Hepatocyte (in vitro differentiated cells): ENCODE data around the gene FCRL6. TPM values are rescaled to one million over a fixed set of nuclear protein-coding genes. Genes with fewer than 3 reads are reported as not detected.

Experiments used
- DNase-seq: peaks from one replicate; pipeline ENCODE4 v3.0.0-alpha.2; 2016; ENCODE audit warnings: low spot score
- H2AFZ ChIP-seq: fragments of 200-600 bp; sonication (generic); 2 replicates; pipeline ENCODE4 v1.6.0; 2016; ENCODE audit warnings: antibody characterized with exemption, mild to moderate bottlenecking
- H3K27ac ChIP-seq: fragments of 200-600 bp; sonication (generic); 2 replicates; pipeline ENCODE4 v1.5.1; 2016; ENCODE audit warnings: mild to moderate bottlenecking
- H3K27me3 ChIP-seq: fragments of 200-600 bp; sonication (generic); 2 replicates; pipeline ENCODE4 v1.6.1; 2016
- H3K36me3 ChIP-seq: fragments of 200-600 bp; sonication (generic); replicated peaks from 2 replicates; pipeline ENCODE4 v1.5.1; 2016; ENCODE audit warnings: low read depth; ENCODE audit not compliant: insufficient read depth
- H3K4me1 ChIP-seq: fragments of 200-600 bp; sonication (generic); 2 replicates; pipeline ENCODE4 v1.5.1; 2016; ENCODE audit warnings: mild to moderate bottlenecking, moderate library complexity; ENCODE audit not compliant: insufficient read depth
- H3K4me2 ChIP-seq: fragments of 200-600 bp; sonication (generic); 2 replicates; pipeline ENCODE4 v1.6.0; 2016
- H3K4me3 ChIP-seq: fragments of 200-600 bp; sonication (generic); 2 replicates; pipeline ENCODE4 v1.5.1; 2016; ENCODE audit warnings: mild to moderate bottlenecking
- H3K79me2 ChIP-seq: fragments of 200-600 bp; sonication (generic); 2 replicates; pipeline ENCODE4 v1.6.0; 2017; ENCODE audit warnings: mild to moderate bottlenecking
- H3K9me2 ChIP-seq: fragments of 200-600 bp; sonication (generic); replicated peaks from 2 replicates; pipeline ENCODE4 v1.6.0; 2017; ENCODE audit warnings: mild to moderate bottlenecking; ENCODE audit not compliant: insufficient read depth
- H3K9me3 ChIP-seq: fragments of 200-600 bp; sonication (generic); 2 replicates; pipeline ENCODE4 v1.5.1; 2016; ENCODE audit warnings: low read depth, mild to moderate bottlenecking
- H4K20me1 ChIP-seq: fragments of 200-600 bp; sonication (generic); 2 replicates; pipeline ENCODE4 v1.6.0; 2016; ENCODE audit warnings: mild to moderate bottlenecking; ENCODE audit not compliant: insufficient read depth, poor library complexity, severe bottlenecking
- CTCF ChIP-seq: fragments of 200-600 bp; sonication (generic); IDR thresholded peaks from 2 replicates; pipeline ENCODE4 v1.5.1; 2016; ENCODE audit warnings: antibody characterized with exemption, mild to moderate bottlenecking; ENCODE audit not compliant: poor library complexity
- EZH2 ChIP-seq: fragments of 200-600 bp; sonication (generic); IDR thresholded peaks from 2 replicates; pipeline ENCODE4 v1.6.1; 2016; ENCODE audit warnings: antibody characterized with exemption, mild to moderate bottlenecking, borderline replicate concordance
- EZH2phosphoT487 ChIP-seq: fragments of 200-600 bp; sonication (generic); IDR thresholded peaks from one replicate; pipeline ENCODE4 v1.6.1; 2018; ENCODE audit warnings: antibody characterized with exemption, mild to moderate bottlenecking, low read depth, moderate library complexity; ENCODE audit not compliant: unreplicated experiment, severe bottlenecking
- WGBS: methylation state at CpG from one replicate; pipeline ENCODE4 v1.1.6; 2016; ENCODE audit warnings: low lambda C conversion rate; ENCODE audit errors: missing lambda C conversion rate; 5-methylcytosine and 5-hydroxymethylcytosine counted together
- polyA plus RNA-seq: library from polyadenylated mRNA; unstranded; fragments of >200 nt; fragmentation: Nextera tagmentation; extraction: Ambion mirVana; gene quantifications from 2 replicates; pipeline ENCODE4 v1.2.1, GENCODE V29; 2016
- total RNA-seq: library from RNA; depleted of rRNA; stranded (reverse); fragments of >200 nt; gene quantifications from 2 replicates; pipeline ENCODE4 v1.2.3, GENCODE V29; 2014

FCRL6 gene
- total and polyA plus RNA-seq, 2 experiments from 2014 or later: not detected

- H3K4me2 ChIP-seq: no peak within 1 kb of the TSS
- H4K20me1 ChIP-seq: no peaks in the 10 kb centered on the region
- no peaks in the 10 kb centered on the region for H3K36me3 ChIP-seq
- WGBS: 78% methylated on average over 11 of the region's 11 CpGs
- no peak within 1 kb of the TSS for H2AFZ ChIP-seq
- TF ChIP-seq EZH2phosphoT487 (no peak), CTCF (no peak), EZH2 (no peak)
- H3K79me2 ChIP-seq: no peaks in the 10 kb centered on the region
- DNase-seq: no peak
- H3K9me3 ChIP-seq: no peaks in the 10 kb centered on the region
- no peak within 1 kb of the TSS for H3K27ac ChIP-seq
- H3K9me2 ChIP-seq: no peaks in the 10 kb centered on the region
- H3K4me1 ChIP-seq: no peaks in the 10 kb centered on the region
- H3K4me3 ChIP-seq: no peak within 1 kb of the TSS
- peaks cover 14% of the 10 kb centered on the region for H3K27me3 ChIP-seq
These were observed 24.4 kb downstream of the FCRL6 start, which contains the start of gene SLAMF8 for GRCh38 chr1:159826441-159827101. SLAMF8 (plus strand) TSS chr1:159826873; CDS start chr1:159826899, 26 bp downstream.

- DNase-seq: no peak
- H3K9me2 ChIP-seq: no peaks in the 10 kb centered on the region
- no peak overlapping the region for H3K4me3 ChIP-seq
- H3K4me1 ChIP-seq: no peaks in the 10 kb centered on the region
- no peaks in the 10 kb centered on the region for H3K9me3 ChIP-seq
- WGBS: 80% methylated on average over 6 of the region's 6 CpGs
- no peaks in the 10 kb centered on the region for H3K36me3 ChIP-seq
- H2AFZ ChIP-seq: no peak overlapping the region
- no peaks in the 10 kb centered on the region for H4K20me1 ChIP-seq
- H3K4me2 ChIP-seq: no peak overlapping the region
- no peaks in the 10 kb centered on the region for H3K79me2 ChIP-seq
- no peak for TF ChIP-seq EZH2phosphoT487
- TF ChIP-seq CTCF: no peak
- TF ChIP-seq EZH2: no peak
- H3K27ac ChIP-seq: no peak overlapping the region
- H3K27me3 ChIP-seq: peaks cover 10% of the 10 kb centered on the region
These were observed 24.9 kb downstream of the FCRL6 start for GRCh38 chr1:159827102-159827490.

- no peaks in the 10 kb centered on the region for H3K4me1 ChIP-seq
- H3K9me2 ChIP-seq: no peaks in the 10 kb centered on the region
- no peak for DNase-seq
- H3K27me3 ChIP-seq: peaks cover 7% of the 10 kb centered on the region
- H4K20me1 ChIP-seq: no peaks in the 10 kb centered on the region
- no peak for TF ChIP-seq EZH2phosphoT487
- H3K9me3 ChIP-seq: no peaks in the 10 kb centered on the region
- no peak overlapping the region for H3K27ac ChIP-seq
- H3K4me2 ChIP-seq: no peak overlapping the region
- no peaks in the 10 kb centered on the region for H3K79me2 ChIP-seq
- H2AFZ ChIP-seq: no peak overlapping the region
- H3K4me3 ChIP-seq: no peak overlapping the region
- 83% methylated on average over 3 of the region's 3 CpGs for WGBS
- no peaks in the 10 kb centered on the region for H3K36me3 ChIP-seq
These were observed 25.4 kb downstream of the FCRL6 start for GRCh38 chr1:159827549-159827948.

- Histone ChIP-seq H3K9me2 (no peaks in the 10 kb centered on the region), H3K27ac (no peak overlapping the region), H4K20me1 (no peaks in the 10 kb centered on the region), H3K36me3 (no peaks in the 10 kb centered on the region), H3K4me3 (no peak overlapping the region), H3K79me2 (no peaks in the 10 kb centered on the region), H3K4me2 (no peak overlapping the region), H2AFZ (no peak overlapping the region), H3K27me3 (peaks cover 6% of the 10 kb centered on the region), H3K4me1 (no peaks in the 10 kb centered on the region), H3K9me3 (no peaks in the 10 kb centered on the region)
- DNase-seq: no peak
- WGBS: 90% methylated on average over 3 of the region's 3 CpGs
- TF ChIP-seq CTCF (no peak), EZH2 (no peak), EZH2phosphoT487 (no peak)
These were observed 26.0 kb downstream of the FCRL6 start for GRCh38 chr1:159828176-159828575.
